ENCODE measurements around the gene ADISSP.
A peak's percentile ranks its signal among the peaks of the same experiment; 100 is the strongest.
"Not testable (repeated sequence)": the region's sequence is repeated elsewhere in the genome, so short reads cannot be mapped to it uniquely, and the experiment has no call there.

ADISSP gene

GRCh38 chr20:3797592-3798372, 30.2 kb upstream of the ADISSP start:
- no peak for DNase-seq (ENCODE audit: low read depth in 2 of 2)

GRCh38 chr20:3797226-3797545, 29.6 kb upstream of the ADISSP start:
- no peak for DNase-seq (ENCODE audit: low read depth in 2 of 2)

DNA sequence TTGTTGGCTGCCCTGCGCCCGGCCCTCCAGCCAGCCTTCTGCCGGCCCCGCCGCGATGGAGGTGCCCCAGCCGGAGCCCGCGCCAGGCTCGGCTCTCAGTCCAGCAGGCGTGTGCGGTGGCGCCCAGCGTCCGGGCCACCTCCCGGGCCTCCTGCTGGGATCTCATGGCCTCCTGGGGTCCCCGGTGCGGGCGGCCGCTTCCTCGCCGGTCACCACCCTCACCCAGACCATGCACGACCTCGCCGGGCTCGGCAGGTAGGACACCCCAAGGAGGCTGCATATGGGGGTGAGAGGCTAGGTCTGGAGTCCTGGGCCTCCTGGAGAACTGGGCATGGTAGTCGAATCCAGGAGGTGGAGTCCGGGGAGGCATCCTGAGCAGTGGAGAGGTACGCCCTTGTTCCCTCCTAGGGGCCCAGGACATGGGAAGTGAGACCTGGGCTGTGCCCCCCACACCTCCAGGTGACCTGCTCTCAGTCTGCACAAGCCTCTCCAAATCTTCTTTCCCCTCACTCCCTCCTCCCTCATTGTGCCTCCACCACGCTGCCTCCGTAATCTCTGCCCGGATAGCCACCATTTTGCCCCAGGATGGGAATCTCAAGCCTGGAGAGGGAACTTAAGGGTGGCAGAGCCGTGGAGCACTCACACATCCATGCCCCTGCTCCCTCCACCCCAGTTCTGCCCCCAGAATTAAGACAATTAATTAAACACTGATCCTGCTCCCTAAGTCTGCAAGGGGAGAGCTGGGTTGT, 29.1 kb upstream of the ADISSP start:
- no peak for DNase-seq (ENCODE audit: low read depth in 2 of 2)

DNA sequence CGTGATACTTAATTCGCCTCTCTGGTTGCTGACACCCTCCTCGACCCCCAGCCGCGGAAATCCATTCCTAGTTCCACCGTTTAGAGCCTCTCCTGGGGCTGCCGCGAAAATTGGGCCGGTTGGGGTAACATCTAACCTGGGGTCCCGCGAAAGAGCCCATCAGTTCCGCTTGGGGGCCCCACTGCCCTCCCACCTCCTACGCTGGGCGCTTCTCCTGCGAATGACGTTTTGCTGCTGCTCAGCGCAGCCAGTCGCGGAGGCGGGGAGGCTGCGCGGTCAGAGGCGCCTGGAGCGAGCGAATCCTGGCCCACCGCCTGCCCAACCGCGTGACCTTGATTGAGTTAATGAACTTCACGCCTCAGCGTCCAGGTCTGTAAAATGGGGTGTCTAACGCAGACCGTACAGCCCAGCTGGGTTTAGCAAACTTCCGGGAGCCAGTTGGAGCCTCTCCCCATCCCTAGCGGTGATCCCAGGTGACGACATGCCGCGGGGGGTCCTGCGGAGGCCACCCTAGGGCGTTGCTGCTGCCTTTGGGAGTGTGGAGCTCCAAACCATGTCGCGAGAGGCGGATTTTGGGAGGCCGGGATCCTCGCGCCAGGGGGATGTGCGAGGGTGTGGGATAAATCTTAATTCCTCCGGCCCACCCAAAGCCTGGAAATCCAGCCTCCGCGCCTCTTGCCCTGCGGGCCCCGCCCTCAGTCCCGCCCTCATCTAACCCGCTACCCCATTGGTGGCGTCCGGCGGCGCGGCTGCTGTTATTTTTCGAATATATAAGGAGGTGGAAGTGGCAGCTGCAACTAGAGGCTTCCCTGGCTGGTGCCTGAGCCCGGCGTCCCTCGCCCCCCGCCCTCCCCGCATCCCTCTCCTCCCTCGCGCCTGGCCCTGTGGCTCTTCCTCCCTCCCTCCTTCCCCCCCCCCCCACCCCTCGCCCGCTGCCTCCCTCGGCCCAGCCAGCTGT, 28.2 kb upstream of the ADISSP start, which contains the start of gene CDC25B:
Gene CDC25B (plus strand): TSS at position 800 of the 958 bp plus-strand sequence. CDS start 222 bp downstream, outside the sequence.
- DNase-seq (ENCODE audit: low read depth in 2 of 2): peak; percentile 85 to 91

DNA sequence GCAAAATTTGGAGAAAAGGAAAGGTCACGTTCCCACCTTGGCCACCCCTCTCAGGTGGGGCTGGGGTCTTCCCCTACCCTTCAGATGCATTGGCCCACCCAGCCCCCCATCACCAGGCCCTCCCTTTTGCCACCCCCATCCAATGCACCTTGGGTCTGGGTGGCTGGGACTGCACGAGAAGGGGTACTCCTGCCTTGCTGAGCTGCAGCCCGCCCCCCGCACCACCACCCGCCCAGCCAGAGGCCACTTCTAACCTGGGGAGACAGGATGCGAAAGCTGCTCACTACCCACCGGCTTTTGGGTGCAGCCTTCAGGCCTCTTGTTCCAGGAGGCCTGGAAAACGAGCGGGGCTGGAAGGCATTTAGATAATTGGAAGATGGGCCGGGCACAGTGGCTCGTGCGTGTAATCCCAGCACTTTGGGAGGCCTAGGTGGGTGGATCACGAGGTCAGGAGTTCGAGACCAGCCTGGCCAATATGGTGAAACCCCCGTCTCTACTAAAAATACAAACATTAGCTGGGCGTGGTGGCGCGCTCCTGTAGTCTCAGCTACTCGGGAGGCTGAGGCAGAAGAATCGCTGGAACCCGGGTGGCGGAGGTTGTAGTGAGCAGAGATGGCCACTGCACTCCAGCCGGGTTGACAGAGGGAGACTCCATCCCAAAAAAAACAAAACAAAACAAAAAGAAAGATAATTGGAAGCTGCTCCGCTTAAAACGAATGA, 27.3 kb upstream of the ADISSP start:
- no peak for DNase-seq (ENCODE audit: low read depth in 2 of 2)

- DNase-seq (ENCODE audit: low read depth in 2 of 2): not testable (repeated sequence)
Observed at GRCh38 chr20:3794168-3794567, 26.6 kb upstream of the ADISSP start.

DNA sequence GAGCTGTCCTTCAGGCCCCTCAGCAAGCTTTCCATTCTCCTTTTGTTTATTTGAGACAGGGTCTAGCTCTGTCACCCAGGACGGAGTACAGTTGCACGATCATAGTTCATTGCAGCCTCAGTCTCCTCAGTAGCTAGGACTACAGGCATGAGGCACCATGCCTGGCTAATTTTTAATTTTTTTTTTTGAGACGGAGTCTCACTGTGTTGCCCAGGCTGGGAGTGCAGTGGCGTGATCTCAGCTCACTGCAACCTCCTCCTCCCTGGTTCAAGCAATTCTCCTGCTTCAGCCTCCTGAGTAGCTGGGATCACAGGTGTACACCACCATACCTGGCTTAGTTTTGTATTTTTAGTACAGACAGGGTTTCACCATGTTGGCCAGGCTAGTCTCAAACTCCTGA, 21.6 kb upstream of the ADISSP start:
- not testable (repeated sequence) for DNase-seq (ENCODE audit: low read depth in 2 of 2)

GRCh38 chr20:3788685-3789155, 21.2 kb upstream of the ADISSP start:
- no peak for DNase-seq (ENCODE audit: low read depth in 2 of 2)

DNA sequence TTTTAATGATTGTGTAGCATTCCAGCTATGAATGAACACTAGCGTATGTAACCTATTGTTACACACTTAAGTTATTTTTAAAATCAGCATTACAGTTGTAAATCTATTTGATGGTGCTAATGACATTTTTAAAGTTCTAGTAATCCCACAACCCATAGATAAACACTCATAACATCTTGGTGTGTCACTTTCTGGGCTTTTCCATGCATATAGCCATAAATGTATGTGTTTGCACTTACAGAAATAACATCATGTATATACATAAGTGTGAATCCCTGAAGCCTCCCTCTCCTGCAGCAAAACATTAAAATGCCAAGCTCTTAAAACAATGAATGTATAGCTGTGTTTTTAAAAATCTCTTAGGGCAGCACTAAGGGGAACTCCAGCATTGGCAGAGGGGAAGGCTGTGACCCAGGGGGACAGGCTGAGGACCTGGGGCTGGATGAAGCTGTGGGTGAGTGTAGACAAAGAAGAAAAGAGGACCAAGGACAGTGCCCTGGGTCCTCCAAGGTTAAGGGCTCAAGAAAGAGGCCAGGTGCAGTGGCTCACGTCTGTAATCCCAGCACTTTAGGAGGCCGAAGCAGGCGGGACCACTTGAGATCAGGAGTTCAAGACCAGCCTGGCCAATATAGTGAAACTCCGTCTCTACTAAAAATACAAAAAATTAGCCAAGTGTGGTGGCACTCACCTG, 19.9 kb upstream of the ADISSP start:
- DNase-seq (ENCODE audit: low read depth in 2 of 2): no peak

DNA sequence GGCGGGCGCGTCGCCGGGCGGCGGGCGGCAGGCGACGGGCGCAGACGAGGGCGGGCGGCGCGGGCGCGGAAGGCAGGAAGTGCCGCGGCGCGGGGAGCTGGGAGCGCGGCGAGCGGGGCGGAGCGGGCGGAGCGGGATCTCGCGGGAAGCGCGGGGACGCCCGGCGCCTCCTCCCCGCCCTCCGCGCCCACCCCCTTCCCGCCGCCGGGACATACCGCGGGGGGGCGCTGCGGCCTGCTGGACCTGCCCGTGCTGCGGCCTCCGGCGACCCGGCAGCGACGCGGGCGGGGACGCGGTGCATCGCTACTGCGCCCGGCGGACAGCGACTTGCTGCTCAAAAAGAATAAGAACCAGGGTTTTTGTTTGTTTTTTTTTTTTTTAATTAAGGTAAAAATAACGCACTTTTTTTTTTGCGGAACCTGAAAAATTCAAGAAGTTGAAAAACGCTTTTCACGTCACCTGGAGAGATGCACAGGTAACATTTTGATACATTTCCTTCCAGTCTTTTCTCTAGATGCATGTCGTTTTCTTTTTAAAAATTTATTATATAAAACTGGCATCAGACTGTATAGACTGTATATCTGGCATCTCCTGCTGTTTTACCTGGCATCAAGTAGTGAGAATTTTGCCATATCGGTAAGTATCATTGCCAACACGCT, 19.2 kb upstream of the ADISSP start, which contains the start of gene CENPB:
Gene CENPB (minus strand): TSS at position 76 of the 659 bp plus-strand sequence. CDS start 257 bp downstream, outside the sequence.
- DNase-seq (ENCODE audit: low read depth in 2 of 2): peak; percentile 73 to 87

DNA sequence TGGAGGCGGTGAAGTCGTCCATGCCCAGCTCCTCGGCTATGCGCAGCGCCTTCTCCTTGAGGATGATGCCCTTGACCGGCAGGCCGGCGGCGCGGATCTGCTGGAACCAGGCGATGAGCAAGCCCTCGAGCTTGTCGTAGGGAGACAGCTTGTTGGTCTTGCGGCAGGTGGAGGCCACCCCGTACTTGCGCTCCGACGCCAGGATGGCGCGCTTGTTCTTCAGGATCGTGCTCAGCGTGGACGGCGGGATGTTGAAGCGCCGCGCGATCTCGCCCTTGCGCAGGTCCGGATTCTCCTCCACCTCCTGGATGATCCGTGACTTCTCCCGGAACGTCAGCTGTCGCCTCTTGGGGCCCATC, 18.6 kb upstream of the ADISSP start:
- no peak for DNase-seq (ENCODE audit: low read depth in 2 of 2)

GRCh38 chr20:3785240-3786125, 17.9 kb upstream of the ADISSP start:
- DNase-seq (ENCODE audit: low read depth in 2 of 2): no peak

DNA sequence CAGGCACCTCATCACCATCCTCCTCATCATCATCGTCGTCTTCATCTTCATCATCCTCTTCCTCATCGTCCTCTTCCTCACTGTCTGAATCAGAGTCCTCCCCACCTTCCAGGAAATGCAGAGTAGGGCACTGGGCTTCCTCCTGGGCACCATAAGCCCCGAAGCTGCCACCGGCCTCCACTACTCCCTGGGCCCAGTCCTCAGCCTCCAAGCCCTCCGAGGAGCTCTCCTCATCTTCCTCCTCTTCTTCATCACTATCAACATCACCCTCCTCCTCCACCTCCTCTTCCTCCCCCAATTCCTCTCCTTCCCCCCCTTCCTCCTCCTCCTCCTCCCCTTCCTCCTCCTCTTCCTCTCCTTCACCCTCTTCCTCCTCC, 17.3 kb upstream of the ADISSP start:
- no peak for DNase-seq (ENCODE audit: low read depth in 2 of 2)

DNA sequence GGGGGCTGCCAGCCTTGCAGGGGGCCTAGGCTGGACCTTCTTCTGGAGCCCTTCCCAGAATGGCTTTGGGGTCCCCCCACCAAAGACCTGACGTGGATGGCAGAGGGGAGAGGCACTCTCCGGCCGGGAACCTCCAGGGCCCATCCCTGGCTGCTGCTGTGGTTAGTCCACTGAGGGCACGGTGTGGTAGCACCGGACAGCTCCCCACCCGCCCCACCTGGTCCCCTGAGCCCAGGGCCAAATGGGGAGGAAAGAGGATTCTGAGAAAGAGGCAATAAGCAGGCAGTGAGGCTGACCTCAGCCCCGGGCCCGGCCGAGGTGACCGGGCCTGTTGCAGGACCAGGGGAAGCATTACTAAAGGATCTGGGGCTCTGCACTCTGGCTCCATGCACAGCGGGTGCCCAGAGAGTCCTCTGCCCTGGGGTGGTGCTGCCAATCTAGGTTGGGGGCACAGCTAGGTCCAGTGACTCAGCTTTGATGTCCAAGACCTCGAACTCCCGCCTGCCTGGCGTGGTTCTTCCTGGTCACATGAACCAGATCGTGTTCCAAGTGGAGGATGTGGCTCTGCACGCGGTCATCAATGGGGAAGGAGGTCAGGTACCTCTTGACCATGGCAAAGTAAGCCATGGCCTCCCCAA, 16.8 kb upstream of the ADISSP start:
- DNase-seq (ENCODE audit: low read depth in 2 of 2): no peak

- no peak for DNase-seq (ENCODE audit: low read depth in 2 of 2)
Observed at GRCh38 chr20:3783511-3784195, 16.1 kb upstream of the ADISSP start.

- no peak for DNase-seq (ENCODE audit: low read depth in 2 of 2)
Observed at GRCh38 chr20:3783068-3783489, 15.5 kb upstream of the ADISSP start.

DNA sequence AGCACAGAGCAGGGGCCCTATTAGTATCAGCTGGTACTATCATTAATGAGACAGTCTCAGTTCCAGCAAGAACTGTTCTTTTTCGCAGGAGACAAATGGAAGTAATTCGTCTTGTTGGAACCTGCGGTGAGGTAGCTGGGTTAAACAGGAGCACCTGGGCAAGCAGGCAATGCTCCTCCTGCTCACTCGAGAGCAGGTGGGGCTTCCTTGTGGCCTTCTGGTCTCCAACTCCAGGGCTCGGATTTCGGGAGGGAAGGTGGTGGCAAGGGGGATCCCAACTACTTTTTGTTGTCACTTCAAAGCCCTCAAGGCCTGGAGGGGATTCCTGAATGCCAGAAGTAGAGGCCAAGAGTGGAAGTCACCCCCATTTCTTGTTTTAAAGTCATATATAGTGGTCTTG, 15.0 kb upstream of the ADISSP start:
- no peak for DNase-seq (ENCODE audit: low read depth in 2 of 2)

Data from stimulated activated CD4-positive, alpha-beta T cell treated with anti-CD3 and anti-CD28 coated beads, Interleukin-12 subunit alpha, Interleukin-12 subunit beta, amount 100 ng/mL, for 24 hours (primary cell).